B cell (primary cell): Measurements from ENCODE around the gene XRCC1.

ENCODE experiments used
- CTCF ChIP-seq: fragments of 200-600 bp; IDR thresholded peaks from one replicate; pipeline ENCODE4 v1.8.0; 2022; ENCODE audit warnings: antibody characterized with exemption, mild to moderate bottlenecking
- EZH2 ChIP-seq: IDR thresholded peaks from 2 replicates; pipeline ENCODE4 v1.6.1; 2012; ENCODE audit warnings: borderline replicate concordance, low read depth, mild to moderate bottlenecking, moderate library complexity, low read length; ENCODE audit not compliant: insufficient read depth, poor library complexity, severe bottlenecking

GRCh38 chr19:43582495-43582894, 7.2 kb upstream of the XRCC1 start:
- TF ChIP-seq CTCF = no peak
- TF ChIP-seq EZH2 = no peak
